ENCODE data around the gene CPLX3.

Gene CPLX3

DNA sequence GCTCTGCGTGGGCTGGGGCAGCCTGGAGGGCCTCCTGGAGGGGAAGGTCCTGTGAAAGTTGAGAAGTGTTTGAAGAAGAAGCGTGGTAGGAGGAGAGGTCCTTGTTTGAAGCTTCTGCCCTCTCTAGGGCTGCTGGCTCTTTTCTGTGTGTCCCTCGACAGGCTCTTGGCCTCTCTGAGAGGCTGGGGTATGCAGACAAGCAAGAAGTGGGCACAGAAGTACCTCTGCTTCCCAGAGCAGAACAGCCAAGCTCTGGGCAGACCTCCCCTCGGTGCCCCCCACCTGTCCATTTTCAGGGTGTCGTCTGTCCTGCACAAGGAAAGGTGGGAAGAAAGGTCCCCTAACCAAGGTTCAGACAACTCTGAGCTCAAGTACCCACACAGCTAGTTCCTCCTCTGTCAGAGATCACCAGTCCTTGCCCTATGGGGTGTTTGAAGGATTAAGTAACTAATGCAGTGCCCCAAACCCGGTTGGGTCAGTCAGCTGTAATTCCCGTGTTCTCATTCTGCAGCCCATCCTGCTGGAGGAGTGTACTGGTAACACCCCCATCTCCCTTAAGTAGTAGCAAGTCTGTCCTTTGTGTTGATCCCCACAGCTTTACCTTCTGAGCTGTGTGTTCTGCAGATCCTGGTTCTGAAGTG, 38.3 kb upstream of the CPLX3 start:
- DNase-seq (ENCODE audit: low spot score): no peak

DNA sequence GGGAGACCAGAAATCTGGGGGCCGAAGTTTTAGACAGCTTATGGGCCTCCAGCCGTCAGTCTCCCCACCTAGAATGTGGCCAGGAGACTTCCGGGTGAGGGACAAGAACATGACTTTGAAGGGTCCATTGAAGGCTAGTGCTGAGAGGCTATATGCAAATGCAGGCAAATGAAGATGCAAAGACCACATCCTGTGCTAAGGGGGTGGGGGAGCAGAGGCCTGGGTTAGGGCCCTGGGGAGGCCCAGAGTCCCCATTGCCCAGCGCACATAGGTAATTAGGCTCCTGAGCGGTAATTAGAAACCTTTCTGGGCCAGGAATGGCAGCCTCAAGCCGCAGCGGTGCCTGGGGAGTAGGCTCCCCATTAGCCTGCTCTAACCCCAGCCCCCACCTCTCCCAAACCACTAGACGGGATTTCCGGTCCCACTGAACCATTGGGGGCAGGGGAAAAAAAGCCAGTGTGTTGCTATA, 37.7 kb upstream of the CPLX3 start:
- no peak for DNase-seq (ENCODE audit: low spot score)

- DNase-seq (ENCODE audit: low spot score): no peak
Measured at GRCh38 chr15:74789171-74789631, 37.2 kb upstream of the CPLX3 start.

DNA sequence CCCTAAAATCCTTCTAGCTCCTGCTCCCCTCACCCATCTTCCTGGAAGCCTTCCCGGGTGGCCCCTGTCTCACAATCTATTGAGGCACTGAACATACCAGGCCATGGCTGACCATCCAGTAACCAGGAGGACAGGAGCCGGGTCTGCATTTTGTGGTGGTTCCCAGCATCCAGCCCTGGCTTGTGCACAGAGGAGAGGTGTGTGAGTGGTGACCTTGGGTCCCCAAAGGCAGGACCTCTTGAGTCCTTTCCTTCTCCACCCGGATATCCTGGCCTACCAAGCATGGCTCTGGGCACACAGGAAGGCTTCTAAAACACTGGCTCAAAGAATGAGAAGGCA, 36.7 kb upstream of the CPLX3 start:
- DNase-seq (ENCODE audit: low spot score): no peak

DNA sequence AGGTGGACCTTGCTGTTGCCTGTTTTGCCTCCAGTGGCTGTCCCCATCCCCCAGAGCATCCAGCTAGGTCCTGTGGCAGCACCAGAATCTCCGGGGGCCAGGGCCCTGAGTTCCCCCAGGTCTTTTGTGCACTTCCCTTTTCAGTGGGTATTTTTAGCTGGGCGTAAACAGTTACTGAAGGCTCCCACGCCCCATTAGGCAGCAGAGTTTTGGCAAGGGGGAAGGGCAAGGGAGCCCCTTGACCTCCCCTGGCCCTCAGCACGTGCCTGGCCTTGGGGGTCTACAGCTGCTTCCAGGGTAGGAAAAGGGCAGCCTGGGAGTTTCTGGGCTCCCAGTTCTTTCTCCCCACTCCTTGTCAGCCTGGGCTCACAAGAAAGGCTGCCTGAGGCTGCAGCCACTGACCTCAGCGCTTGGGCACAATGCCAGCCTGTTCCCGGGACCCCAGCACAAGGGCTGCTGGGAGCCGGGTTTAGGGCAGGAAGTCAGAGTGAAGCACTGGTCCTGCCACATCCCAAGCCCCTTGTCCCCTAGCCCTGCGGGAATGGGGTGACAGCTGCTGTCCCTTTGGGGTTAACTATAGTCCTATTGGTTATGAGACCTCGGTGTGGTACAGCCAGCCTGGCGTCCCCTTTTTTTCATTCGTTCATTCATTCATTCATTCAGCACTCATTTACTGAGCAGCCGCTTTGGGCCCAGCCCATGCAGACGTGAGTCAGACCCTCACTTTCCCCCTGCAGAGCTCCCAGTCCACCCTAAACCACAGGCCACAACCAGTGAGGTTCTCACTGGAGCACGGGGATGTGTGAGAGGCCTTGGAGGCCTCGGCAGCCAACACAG, 36.1 kb upstream of the CPLX3 start:
- no peak for DNase-seq (ENCODE audit: low spot score)

- DNase-seq (ENCODE audit: low spot score): no peak
Measured at GRCh38 chr15:74791007-74791406, 35.4 kb upstream of the CPLX3 start.

GRCh38 chr15:74791667-74792066, 34.8 kb upstream of the CPLX3 start:
- no peak for DNase-seq (ENCODE audit: low spot score)

GRCh38 chr15:74792227-74793016, 34.0 kb upstream of the CPLX3 start:
- no peak for DNase-seq (ENCODE audit: low spot score)

DNA sequence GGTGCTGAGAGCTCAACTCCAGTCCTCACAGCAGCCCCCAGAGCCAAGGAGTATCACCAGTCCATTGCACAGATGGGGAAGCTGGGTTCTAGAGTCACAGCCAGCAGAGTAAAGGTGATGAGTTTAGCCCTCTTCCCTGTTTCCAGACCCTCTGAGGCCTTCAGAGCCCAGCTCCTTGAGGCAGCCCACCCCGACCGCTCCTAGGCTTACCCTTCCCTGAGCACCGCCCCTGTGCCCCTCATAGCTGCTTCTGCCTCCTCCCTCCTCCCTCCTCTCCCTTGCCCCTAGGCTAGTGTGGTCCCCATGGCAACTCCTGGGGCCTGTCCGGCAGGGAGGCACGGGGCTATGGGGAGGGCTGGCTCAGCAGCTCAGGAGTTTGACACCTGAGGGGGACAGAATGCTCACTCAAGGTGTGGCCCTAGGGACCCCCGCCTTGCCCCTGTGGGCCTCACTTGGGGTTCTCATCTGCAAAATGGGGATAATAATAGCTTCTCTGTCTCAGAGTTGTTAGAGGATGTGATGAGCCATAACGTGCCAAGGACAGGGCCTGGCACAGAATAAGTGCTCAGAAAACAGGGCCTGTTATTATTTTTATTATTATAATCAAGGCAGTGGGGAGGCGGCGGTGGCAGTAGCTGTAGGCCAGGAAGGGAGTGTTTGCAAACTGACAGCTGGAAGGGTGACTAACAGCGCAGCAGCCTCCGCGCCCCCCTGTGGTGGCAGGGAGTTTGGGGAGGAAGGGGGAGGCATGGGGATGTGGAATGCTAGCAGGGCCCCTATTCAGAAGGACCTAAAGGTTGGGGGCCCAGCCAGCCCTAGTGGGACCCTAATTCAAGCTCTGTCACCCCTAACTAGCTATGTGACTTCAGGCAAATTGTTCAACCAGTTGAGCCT, 33.0 kb upstream of the CPLX3 start:
- DNase-seq (ENCODE audit: low spot score): no peak

DNA sequence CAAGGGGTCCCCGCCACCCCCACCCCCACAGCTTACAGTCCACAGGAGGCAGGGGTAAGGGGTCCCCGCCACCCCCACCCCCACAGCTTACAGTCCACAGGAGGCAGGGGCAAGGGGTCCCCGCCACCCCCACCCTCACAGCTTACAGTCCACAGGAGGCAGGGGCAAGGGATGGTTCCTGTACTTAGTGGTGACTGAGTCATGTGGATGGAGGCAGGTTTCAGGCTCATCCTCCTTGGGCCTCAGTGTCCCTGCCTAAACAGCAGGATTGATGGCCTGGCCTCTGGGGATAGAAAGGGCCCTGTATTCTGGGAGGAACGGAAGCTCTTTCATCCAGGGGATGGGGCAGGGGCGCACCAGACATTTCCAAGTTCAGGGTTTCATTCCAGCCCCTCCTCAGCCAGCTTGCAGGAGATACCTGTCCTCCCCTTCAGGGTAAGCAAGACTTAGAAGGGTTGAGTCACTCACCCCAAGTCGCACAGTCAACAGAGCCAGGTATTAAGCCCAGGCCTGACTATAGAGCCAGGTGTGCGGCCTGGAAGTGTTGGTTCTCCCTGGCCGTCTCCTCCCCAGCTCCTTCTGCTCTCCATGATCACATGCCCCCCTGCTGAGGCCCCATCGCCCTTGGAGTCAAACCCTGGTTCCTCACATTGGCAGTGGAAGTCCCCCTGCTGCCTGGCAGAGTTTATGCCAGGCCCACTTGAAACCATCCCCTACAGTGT, 32.0 kb upstream of the CPLX3 start:
- no peak for DNase-seq (ENCODE audit: low spot score)

GRCh38 chr15:74794970-74795349, 31.5 kb upstream of the CPLX3 start:
- no peak for DNase-seq (ENCODE audit: low spot score)

- no peak for DNase-seq (ENCODE audit: low spot score)
Measured at GRCh38 chr15:74795966-74796625, 30.3 kb upstream of the CPLX3 start.

DNA sequence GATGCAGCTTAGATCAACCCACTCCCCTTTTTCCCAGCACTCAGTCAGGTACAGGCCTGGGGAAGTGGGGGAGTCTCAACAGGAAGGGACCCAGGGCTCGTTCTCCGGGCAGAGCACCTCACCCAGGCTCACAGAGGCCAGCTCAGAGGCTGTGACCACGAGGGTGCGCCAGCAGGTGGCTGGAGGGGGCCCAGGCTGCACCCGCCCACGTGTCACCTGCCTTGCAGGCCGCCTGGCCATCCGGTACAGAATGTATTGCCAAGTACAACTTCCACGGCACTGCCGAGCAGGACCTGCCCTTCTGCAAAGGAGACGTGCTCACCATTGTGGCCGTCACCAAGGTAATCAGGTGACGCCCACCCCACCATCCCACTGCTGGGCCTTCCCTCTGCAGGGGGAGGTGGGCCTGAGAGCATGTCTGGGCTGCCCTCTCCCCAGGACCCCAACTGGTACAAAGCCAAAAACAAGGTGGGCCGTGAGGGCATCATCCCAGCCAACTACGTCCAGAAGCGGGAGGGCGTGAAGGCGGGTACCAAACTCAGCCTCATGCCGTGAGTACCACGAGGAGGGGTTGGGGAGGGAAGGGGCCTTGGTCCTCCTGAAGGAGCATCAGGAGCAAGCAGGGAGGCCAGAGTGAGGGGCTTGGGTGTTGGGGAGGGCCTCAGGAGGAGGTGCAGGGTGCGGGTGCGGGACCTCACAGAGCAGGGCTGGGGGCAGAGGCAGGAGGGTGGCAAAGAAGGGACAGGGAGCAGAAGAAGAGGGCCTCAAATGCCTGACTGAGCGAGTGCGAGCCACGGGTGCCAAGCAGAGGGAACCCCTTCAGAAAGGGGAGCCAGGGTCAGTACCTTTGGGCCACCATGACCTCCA, 27.8 kb upstream of the CPLX3 start:
- DNase-seq (ENCODE audit: low spot score): no peak

DNA sequence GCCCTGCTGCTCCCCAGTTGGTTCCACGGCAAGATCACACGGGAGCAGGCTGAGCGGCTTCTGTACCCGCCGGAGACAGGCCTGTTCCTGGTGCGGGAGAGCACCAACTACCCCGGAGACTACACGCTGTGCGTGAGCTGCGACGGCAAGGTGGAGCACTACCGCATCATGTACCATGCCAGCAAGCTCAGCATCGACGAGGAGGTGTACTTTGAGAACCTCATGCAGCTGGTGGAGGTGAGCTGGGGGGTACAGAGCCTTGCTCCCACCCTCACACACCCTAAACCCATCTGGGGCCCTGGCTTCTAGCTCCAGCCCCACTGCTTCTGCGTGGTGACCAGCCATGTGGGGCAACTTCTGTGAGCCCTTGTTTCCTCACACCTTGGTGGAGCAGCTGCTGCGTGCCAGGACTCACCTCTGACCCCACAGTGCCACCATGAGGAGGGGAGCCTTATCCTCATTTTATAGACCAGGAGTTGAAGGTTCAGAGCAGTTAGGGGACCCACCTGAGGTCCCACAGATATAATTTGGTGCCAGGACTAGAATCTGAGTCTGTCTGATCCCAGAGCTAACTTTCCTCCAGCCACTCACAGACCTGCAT, 27.1 kb upstream of the CPLX3 start:
- DNase-seq (ENCODE audit: low spot score): no peak

- DNase-seq (ENCODE audit: low spot score): peak; percentile 98
Measured at GRCh38 chr15:74799856-74800558, 26.4 kb upstream of the CPLX3 start.

DNA sequence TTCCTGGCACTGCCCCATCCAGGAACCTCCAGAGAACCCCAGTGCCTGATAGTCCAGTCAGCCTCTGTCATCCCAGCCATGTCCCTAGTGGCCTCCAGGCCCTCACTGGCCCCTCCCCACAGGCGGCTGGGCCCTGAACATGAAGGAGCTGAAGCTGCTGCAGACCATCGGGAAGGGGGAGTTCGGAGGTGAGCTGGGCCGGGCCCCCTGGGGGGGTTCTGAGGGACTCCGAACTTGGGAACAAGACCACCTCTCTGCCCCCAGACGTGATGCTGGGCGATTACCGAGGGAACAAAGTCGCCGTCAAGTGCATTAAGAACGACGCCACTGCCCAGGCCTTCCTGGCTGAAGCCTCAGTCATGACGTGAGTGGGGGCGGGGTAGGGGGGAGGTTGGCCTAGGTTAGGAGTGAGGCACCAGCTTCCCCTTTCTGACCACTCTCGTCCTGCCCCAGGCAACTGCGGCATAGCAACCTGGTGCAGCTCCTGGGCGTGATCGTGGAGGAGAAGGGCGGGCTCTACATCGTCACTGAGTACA, 25.8 kb upstream of the CPLX3 start:
- no peak for DNase-seq (ENCODE audit: low spot score)

- no peak for DNase-seq (ENCODE audit: low spot score)
Measured at GRCh38 chr15:74801311-74801997, 25.0 kb upstream of the CPLX3 start.

- DNase-seq (ENCODE audit: low spot score): no peak
Measured at GRCh38 chr15:74802290-74802689, 24.1 kb upstream of the CPLX3 start.

All from HuH-7 (cell line).